ENCODE measurements around the gene WNT5A. TPM values are rescaled to one million over a fixed set of nuclear protein-coding genes. Genes with fewer than 3 reads are reported as not detected.

Gene WNT5A
- polyA plus RNA-seq, 1 donor from 2014 or later = 0.59 TPM

- no peak for TF ChIP-seq TAF1 (IDR thresholded peaks at IDR 0.05; ENCODE audit: low read depth)
Measured at GRCh38 chr3:55455915-55456314, 31.2 kb downstream of the WNT5A start (continued).

GRCh38 chr3:55454611-55455010 lies 32.5 kb downstream of the WNT5A start:
- no peaks in the 10 kb centered on the region for H3K27me3 ChIP-seq (ENCODE audit: insufficient read depth, low read depth, low read length)
- no peak overlapping the region for H2AFZ ChIP-seq (ENCODE audit: low read depth, low read length)

More at GRCh38 chr3:55454611-55455010, 32.5 kb downstream of the WNT5A start:
- Histone ChIP-seq H3K27ac (ENCODE audit: low read length) (no peak overlapping the region), H3K36me3 (ENCODE audit: insufficient read depth, low read length) (no peaks in the 10 kb centered on the region), H3K4me2 (ENCODE audit: low read length) (no peak overlapping the region), H4K20me1 (ENCODE audit: insufficient read depth) (no peaks in the 10 kb centered on the region), H3K9me3 (ENCODE audit: low read length) (no peaks in the 10 kb centered on the region), H3K4me3 (ENCODE audit: low read length) (no peak overlapping the region), H3K9ac (ENCODE audit: low read length) (no peak overlapping the region), H3F3A (ENCODE audit: insufficient read depth, low read length, poor library complexity, severe bottlenecking) (no peaks in the 10 kb centered on the region), H3K79me2 (replicated peaks; ENCODE audit: insufficient read depth, low read length) (no peaks in the 10 kb centered on the region), H3K9me2 (ENCODE audit: insufficient read depth, low read length) (no peaks in the 10 kb centered on the region)
- TF ChIP-seq POLR2AphosphoS5 (IDR thresholded peaks at IDR 0.05) (no peak), EP300 (conservative IDR thresholded peaks at IDR 0.05; ENCODE audit: poor library complexity, severe bottlenecking) (no peak), MXI1 (conservative IDR thresholded peaks at IDR 0.05; ENCODE audit: poor library complexity, severe bottlenecking) (no peak), TAF1 (IDR thresholded peaks at IDR 0.05; ENCODE audit: low read depth) (no peak), REST (IDR thresholded peaks at IDR 0.05; ENCODE audit: borderline replicate concordance) (no peak), RAD21 (conservative IDR thresholded peaks at IDR 0.05) (no peak), CTCF (IDR thresholded peaks at IDR 0.05; ENCODE audit: poor library complexity, severe bottlenecking) (no peak), EZH2 (IDR thresholded peaks at IDR 0.05; ENCODE audit: borderline replicate concordance, insufficient read depth, low read length, poor library complexity, severe bottlenecking) (no peak), SMC3 (conservative IDR thresholded peaks at IDR 0.05; ENCODE audit: poor library complexity) (no peak)
